Spleen (tissue), 11 donors: ENCODE results near the gene ARL6IP6. TPM values are rescaled to one million over a fixed set of nuclear protein-coding genes. Genes with fewer than 3 reads are reported as not detected.
"Not testable (repeated sequence)": the region's sequence is repeated elsewhere in the genome, so short reads cannot be mapped to it uniquely, and the experiment has no call there.

Source experiments
- DNase-seq: peaks from one replicate; pipeline ENCODE4 v3.0.0-alpha.2; 2020
- H3K27ac ChIP-seq, 8 donors: fragments of 200-600 bp; sonication (generic) in 7 of 8; 1 replicate in 4 of 8; 2 replicates in 4 of 8; pipeline versions ENCODE4 v1.5.0 to v1.8.0; 2016 to 2021; ENCODE audit warnings: inconsistent platforms in 4 of 8, mild to moderate bottlenecking in 4 of 8, moderate library complexity in 1 of 8
- H3K27me3 ChIP-seq, 7 donors: fragments of 200-600 bp; sonication (generic) in 6 of 7; replicated peaks in 1 of 7; 1 replicate in 4 of 7; 2 replicates in 3 of 7; pipeline versions ENCODE4 v1.5.0 to v1.8.0; 2016 to 2021; ENCODE audit warnings: inconsistent platforms in 3 of 7, mild to moderate bottlenecking in 1 of 7
- H3K36me3 ChIP-seq, 6 donors: fragments of 200-600 bp; sonication (generic) in 5 of 6; 1 replicate in 4 of 6; 2 replicates in 2 of 6; pipeline versions ENCODE4 v1.5.0 to v1.8.0; 2016 to 2021; ENCODE audit warnings: inconsistent platforms in 2 of 6
- H3K4me1 ChIP-seq, 6 donors: fragments of 200-600 bp; sonication (generic) in 5 of 6; 1 replicate in 3 of 6; 2 replicates in 3 of 6; pipeline versions ENCODE4 v1.5.0 to v1.8.0; 2016 to 2021; ENCODE audit warnings: inconsistent platforms in 3 of 6
- H3K4me3 ChIP-seq, 8 donors: fragments of 200-600 bp; sonication (generic) in 7 of 8; 1 replicate in 4 of 8; 2 replicates in 4 of 8; pipeline versions ENCODE4 v1.5.0 to v1.8.0; 2016 to 2021; ENCODE audit warnings: inconsistent platforms in 4 of 8, mild to moderate bottlenecking in 4 of 8, moderate library complexity in 2 of 8
- H3K9me3 ChIP-seq, 8 donors: fragments of 200-600 bp; sonication (generic) in 7 of 8; 1 replicate in 4 of 8; 2 replicates in 4 of 8; pipeline versions ENCODE4 v1.5.0 to v1.8.0; 2016 to 2021; ENCODE audit warnings: inconsistent platforms in 4 of 8
- POLR2A ChIP-seq, 3 donors: fragments of 450-650 bp; IDR thresholded peaks; one replicate each; pipeline ENCODE4 v1.5.1; 2017; ENCODE audit warnings: antibody characterized with exemption in 3 of 3, mild to moderate bottlenecking in 1 of 3
- POLR2AphosphoS5 ChIP-seq, 3 donors: sonication (generic); formaldehyde crosslinking; IDR thresholded peaks; one replicate each; pipeline ENCODE4 v1.5.1; 2017; ENCODE audit warnings: antibody characterized with exemption in 3 of 3
- WGBS, 5 donors: extraction: QIAGEN DNeasy Blood & Tissue Kit in 3 of 5; methylation state at CpG; one replicate each; pipeline versions ENCODE4 v1.1.5 to v1.1.7; 2013 to 2018; 5-methylcytosine and 5-hydroxymethylcytosine counted together
- intact Hi-C: fragments of 100-400 bp; cut with DNase I; formaldehyde crosslinking; loops from one replicate; pipeline ENCODE4 v1.15.0; 2023; ENCODE audit warnings: low total_unique reads
- polyA plus RNA-seq, 3 donors: library from polyadenylated mRNA; stranded (reverse); fragments of 200-250 nt; gene quantifications; one replicate each; pipeline ENCODE4 v1.2.1, GENCODE V29; 2013
- total RNA-seq, 7 donors: library from RNA; depleted of rRNA in 3 of 7; stranded (reverse); fragments of >200 nt in 3 of 7; fragmentation: NEBNext Ultra II Directional in 4 of 7; extraction: Animal tissue kit (Norgen Biotek cat#: 25700) in 4 of 7; gene quantifications; one replicate each; pipeline versions ENCODE4 v1.1.0 to v1.2.1, GENCODE V29; 2016 to 2021
- TF ChIP-seq, protein P1 (sequence below), 11 experiments: fragments of 200-600 bp in 7 of 11; fragments of 450-650 bp in 4 of 11; sonication (generic) in 4 of 11; IDR thresholded peaks in 8 of 11; conservative IDR thresholded peaks in 3 of 11; 1 replicate in 7 of 11; 2 replicates in 4 of 11; pipeline versions ENCODE4 v1.4.0 to v1.8.0; 2016 to 2021; ENCODE audit warnings: antibody characterized with exemption in 11 of 11, inconsistent platforms in 4 of 11, mild to moderate bottlenecking in 1 of 11
- donor health status: healthy with polysubstance abuse.
- donor health status: DM: no; HTN: no; CAD: no; lungs with moderate emphysema.
- donor health status: DM: no; HTN: no; CAD: no.
- donor health status: Bipolar disorder and iron deficiency.
- donor health status: healthy.
- donor health status: DM: no; HTN: no; CAD: no.
- donor health status: DM: yes; HTN: yes; CAD: no.

The ARL6IP6 gene
- total and polyA plus RNA-seq, 10 donors: 12.1 to 21.5 (median 16.7) TPM

DNA sequence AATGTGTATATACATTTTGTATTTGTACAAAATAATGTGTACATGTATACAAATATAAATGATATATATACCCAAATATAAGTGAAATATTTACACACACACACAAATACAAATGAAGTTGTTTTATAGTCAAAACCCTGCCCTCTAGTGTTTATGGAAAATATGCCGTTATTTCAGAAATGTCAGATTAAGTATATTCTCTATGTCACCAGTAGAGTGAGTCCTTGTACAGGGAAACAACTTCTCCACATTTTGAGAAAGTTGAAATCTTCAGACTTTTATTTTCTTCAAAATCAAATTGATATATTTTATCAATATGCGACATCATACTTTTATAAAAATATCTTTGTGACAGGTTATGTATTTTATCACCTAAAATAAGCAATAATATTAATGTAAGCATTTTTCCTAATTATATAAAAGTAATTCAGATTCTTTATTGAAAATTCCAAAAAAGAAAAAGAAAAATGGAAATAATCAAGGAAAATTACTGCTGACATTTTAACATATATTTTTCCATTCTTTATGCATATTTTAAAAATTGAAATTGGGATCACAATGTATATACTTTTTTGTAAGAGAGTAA lies 22.4 kb downstream of the ARL6IP6 start:
- H3K27ac ChIP-seq: no peak overlapping the region
- no peak for DNase-seq
- H3K27me3 ChIP-seq: no peaks in the 10 kb centered on the region
- peaks cover 0 to 65% (median 16%) of the 10 kb centered on the region in 6 donors for H3K36me3 ChIP-seq
- 31 to 36% (median 33%) methylated on average over 2 of the region's 2 CpGs for WGBS, 5 donors
- peaks cover 0 to 2% (median 0%) of the 10 kb centered on the region in 8 donors for H3K9me3 ChIP-seq
- no peak for TF ChIP-seq POLR2A (IDR thresholded peaks at IDR 0.05)
- TF ChIP-seq, protein P1, sequence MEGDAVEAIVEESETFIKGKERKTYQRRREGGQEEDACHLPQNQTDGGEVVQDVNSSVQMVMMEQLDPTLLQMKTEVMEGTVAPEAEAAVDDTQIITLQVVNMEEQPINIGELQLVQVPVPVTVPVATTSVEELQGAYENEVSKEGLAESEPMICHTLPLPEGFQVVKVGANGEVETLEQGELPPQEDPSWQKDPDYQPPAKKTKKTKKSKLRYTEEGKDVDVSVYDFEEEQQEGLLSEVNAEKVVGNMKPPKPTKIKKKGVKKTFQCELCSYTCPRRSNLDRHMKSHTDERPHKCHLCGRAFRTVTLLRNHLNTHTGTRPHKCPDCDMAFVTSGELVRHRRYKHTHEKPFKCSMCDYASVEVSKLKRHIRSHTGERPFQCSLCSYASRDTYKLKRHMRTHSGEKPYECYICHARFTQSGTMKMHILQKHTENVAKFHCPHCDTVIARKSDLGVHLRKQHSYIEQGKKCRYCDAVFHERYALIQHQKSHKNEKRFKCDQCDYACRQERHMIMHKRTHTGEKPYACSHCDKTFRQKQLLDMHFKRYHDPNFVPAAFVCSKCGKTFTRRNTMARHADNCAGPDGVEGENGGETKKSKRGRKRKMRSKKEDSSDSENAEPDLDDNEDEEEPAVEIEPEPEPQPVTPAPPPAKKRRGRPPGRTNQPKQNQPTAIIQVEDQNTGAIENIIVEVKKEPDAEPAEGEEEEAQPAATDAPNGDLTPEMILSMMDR (IDR thresholded peaks at IDR 0.05 in 8 of 11, conservative IDR thresholded peaks at IDR 0.05 in 3 of 11): peak; percentile 50 to 91 (median 74)
- peaks cover 0 to 33% (median 9%) of the 10 kb centered on the region in 6 donors for H3K4me1 ChIP-seq
- intact Hi-C loops: loop anchor here (5.0 kb wide), 1 partner anchor 736 kb away; the partner anchor contains the start of gene RPRM
- H3K4me3 ChIP-seq: no peak overlapping the region

DNA sequence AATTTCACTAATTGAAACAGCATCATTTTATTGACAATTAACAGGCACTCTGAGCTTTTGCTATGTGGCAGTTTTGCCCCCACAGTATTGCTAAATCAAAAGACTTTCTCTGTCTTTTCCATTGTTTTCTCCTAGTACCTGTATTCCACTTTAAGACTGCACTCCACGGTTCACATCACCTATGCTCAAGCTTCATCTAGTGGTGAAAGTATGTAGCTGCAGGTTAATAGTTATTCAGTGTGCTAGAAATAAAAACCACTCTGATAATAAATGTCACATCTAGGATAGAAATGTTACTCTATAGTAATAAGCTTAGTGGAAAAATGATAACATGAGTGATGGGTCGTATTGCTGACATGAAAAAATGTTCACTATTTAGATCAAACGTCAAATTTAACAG lies 24.6 kb downstream of the ARL6IP6 start:
- no peaks in the 10 kb centered on the region for H3K27me3 ChIP-seq
- TF ChIP-seq POLR2A (IDR thresholded peaks at IDR 0.05) (no peak), POLR2AphosphoS5 (IDR thresholded peaks at IDR 0.05) (no peak)
- TF ChIP-seq, protein P1 (IDR thresholded peaks at IDR 0.05 in 8 of 11, conservative IDR thresholded peaks at IDR 0.05 in 3 of 11): peak in 5 of 11 experiments; percentile 20 to 41 (median 28)
- H3K9me3 ChIP-seq: peaks cover 0 to 2% (median 0%) of the 10 kb centered on the region in 8 donors
- H3K36me3 ChIP-seq: peaks cover 0 to 62% (median 12%) of the 10 kb centered on the region in 6 donors
- peaks cover 0 to 15% (median 0%) of the 10 kb centered on the region in 6 donors for H3K4me1 ChIP-seq
- no peak overlapping the region for H3K4me3 ChIP-seq
- no peak overlapping the region for H3K27ac ChIP-seq
- WGBS, 5 donors: 67 to 74% (median 72%) methylated on average over 3 of the region's 3 CpGs
- intact Hi-C loops: loop anchor here (5.0 kb wide), 1 partner anchor 734 kb away; the partner anchor contains the start of gene RPRM
- DNase-seq: no peak

DNA sequence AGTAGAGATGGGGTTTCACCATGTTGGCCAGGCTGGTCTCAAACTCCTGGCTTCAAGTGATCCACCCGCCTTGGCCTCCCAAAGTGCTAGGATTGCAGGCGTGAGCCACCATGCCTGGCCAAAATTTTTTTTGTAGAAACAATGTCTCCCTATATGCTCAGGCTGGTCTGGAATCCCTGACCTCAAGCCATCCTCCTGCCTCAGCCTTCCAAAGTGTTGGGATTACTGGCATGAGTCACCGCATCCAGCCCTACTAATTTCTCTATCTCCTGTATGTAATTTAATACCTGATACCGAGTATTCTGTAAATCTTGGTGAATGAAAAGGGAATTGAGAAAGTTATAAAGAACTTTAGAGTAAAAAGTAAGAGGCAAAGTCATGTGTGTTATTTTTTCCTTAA lies 29.3 kb downstream of the ARL6IP6 start:
- H3K9me3 ChIP-seq, H3K27ac ChIP-seq, H3K4me3 ChIP-seq, DNase-seq, H3K27me3 ChIP-seq, H3K4me1 ChIP-seq, intact Hi-C loops: not testable (repeated sequence)
- peaks cover 0 to 74% (median 0%) of the 10 kb centered on the region in 6 donors for H3K36me3 ChIP-seq
- WGBS, 5 donors: 89 to 98% (median 92%) methylated on average over 4 of the region's 4 CpGs

DNA sequence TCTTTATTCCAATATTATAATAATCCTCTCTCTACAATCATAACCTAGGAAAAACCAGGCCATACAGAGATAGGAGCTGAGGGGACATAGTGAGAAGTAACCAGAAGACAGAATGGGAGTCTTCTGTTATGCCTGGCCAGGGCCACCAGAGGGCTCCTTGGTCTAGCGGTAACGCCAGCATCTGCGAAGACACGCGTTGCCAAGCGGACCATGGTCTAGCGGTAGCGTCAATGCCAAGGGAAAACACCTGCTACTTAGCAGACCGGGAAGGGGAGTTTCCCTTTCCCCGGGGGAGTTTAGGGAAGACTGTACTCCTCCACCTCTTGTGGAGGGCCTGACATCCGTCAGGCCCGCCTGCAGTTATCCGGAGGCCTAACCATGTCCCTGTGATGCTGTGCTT lies 36.6 kb downstream of the ARL6IP6 start:
- WGBS, 5 donors: 88 to 95% (median 92%) methylated on average over 13 of the region's 13 CpGs
- Histone ChIP-seq H3K36me3 (peaks cover 0 to 100% (median 10%) of the 10 kb centered on the region in 6 donors), H3K4me3 (no peak overlapping the region), H3K9me3 (peaks cover 0 to 4% (median 0%) of the 10 kb centered on the region in 8 donors), H3K27ac (no peak overlapping the region), H3K4me1 (no peaks in the 10 kb centered on the region), H3K27me3 (no peaks in the 10 kb centered on the region)
- no peak for TF ChIP-seq POLR2A (IDR thresholded peaks at IDR 0.05)
- TF ChIP-seq, protein P1 (IDR thresholded peaks at IDR 0.05 in 8 of 11, conservative IDR thresholded peaks at IDR 0.05 in 3 of 11): peak in 2 of 11 experiments; percentile 16
- intact Hi-C loops: no loop called here
- DNase-seq: no peak
